ENCODE data around the gene MTX1. TPM values are rescaled to one million over a fixed set of nuclear protein-coding genes. Genes with fewer than 3 reads are reported as not detected.
A peak's percentile ranks its signal among the peaks of the same experiment; 100 is the strongest.
"Not testable (repeated sequence)": the region's sequence is repeated elsewhere in the genome, so short reads cannot be mapped to it uniquely, and the experiment has no call there.

The MTX1 gene
- total and polyA plus RNA-seq, 2 donors (not counting 1 experiment from before 2014, with no cell fraction given) = 42.2 to 46.6 TPM

GRCh38 chr1:155232001-155232978 lies 23.8 kb downstream of the MTX1 start:
- not testable (repeated sequence) for H3K9me3 ChIP-seq (ENCODE audit: control insufficient read depth, insufficient read depth, low read depth, low read length); H3K4me1 ChIP-seq (ENCODE audit: control insufficient read depth, extremely low read depth, insufficient read depth, low read length); H3K27me3 ChIP-seq (ENCODE audit: control insufficient read depth, insufficient read depth, low read length); H3K27ac ChIP-seq (ENCODE audit: insufficient read depth, low read length); H2AFZ ChIP-seq (ENCODE audit: low read length); H3K9ac ChIP-seq (ENCODE audit: insufficient read depth, low read length); H3K4me3 ChIP-seq (replicated peaks in 1 of 4; ENCODE audit: control extremely low read depth in 1 of 4, insufficient read depth in 1 of 4, low read depth in 3 of 4, low read length in 4 of 4); H3K4me2 ChIP-seq (ENCODE audit: extremely low read depth, insufficient read depth, low read length); H3K79me2 ChIP-seq (ENCODE audit: control insufficient read depth, insufficient read depth, low read length); H3K36me3 ChIP-seq (ENCODE audit: control insufficient read depth, insufficient read depth, low read length); H4K20me1 ChIP-seq (ENCODE audit: control insufficient read depth, extremely low read depth, insufficient read depth, low read length)
- peak; percentile 46 to 80 for DNase-seq (ENCODE audit: low read depth in 2 of 2)

- not testable (repeated sequence) for H3K4me1 ChIP-seq (ENCODE audit: control insufficient read depth, extremely low read depth, insufficient read depth, low read length); H4K20me1 ChIP-seq (ENCODE audit: control insufficient read depth, extremely low read depth, insufficient read depth, low read length); H3K4me2 ChIP-seq (ENCODE audit: extremely low read depth, insufficient read depth, low read length); H3K4me3 ChIP-seq (replicated peaks in 1 of 4; ENCODE audit: control extremely low read depth in 1 of 4, insufficient read depth in 1 of 4, low read depth in 3 of 4, low read length in 4 of 4); H2AFZ ChIP-seq (ENCODE audit: low read length); H3K27me3 ChIP-seq (ENCODE audit: control insufficient read depth, insufficient read depth, low read length); H3K27ac ChIP-seq (ENCODE audit: insufficient read depth, low read length); H3K9ac ChIP-seq (ENCODE audit: insufficient read depth, low read length); DNase-seq (ENCODE audit: low read depth in 2 of 2); H3K79me2 ChIP-seq (ENCODE audit: control insufficient read depth, insufficient read depth, low read length); H3K9me3 ChIP-seq (ENCODE audit: control insufficient read depth, insufficient read depth, low read depth, low read length); H3K36me3 ChIP-seq (ENCODE audit: control insufficient read depth, insufficient read depth, low read length)
These were observed 25.0 kb downstream of the MTX1 start for GRCh38 chr1:155233502-155233901.

GRCh38 chr1:155235375-155235774 lies 26.9 kb downstream of the MTX1 start:
- H3K27ac ChIP-seq (ENCODE audit: insufficient read depth, low read length); H4K20me1 ChIP-seq (ENCODE audit: control insufficient read depth, extremely low read depth, insufficient read depth, low read length); H3K4me3 ChIP-seq (replicated peaks in 1 of 4; ENCODE audit: control extremely low read depth in 1 of 4, insufficient read depth in 1 of 4, low read depth in 3 of 4, low read length in 4 of 4); H3K4me2 ChIP-seq (ENCODE audit: extremely low read depth, insufficient read depth, low read length); H2AFZ ChIP-seq (ENCODE audit: low read length); DNase-seq (ENCODE audit: low read depth in 2 of 2); H3K9me3 ChIP-seq (ENCODE audit: control insufficient read depth, insufficient read depth, low read depth, low read length); H3K27me3 ChIP-seq (ENCODE audit: control insufficient read depth, insufficient read depth, low read length); H3K9ac ChIP-seq (ENCODE audit: insufficient read depth, low read length); H3K36me3 ChIP-seq (ENCODE audit: control insufficient read depth, insufficient read depth, low read length); H3K79me2 ChIP-seq (ENCODE audit: control insufficient read depth, insufficient read depth, low read length); H3K4me1 ChIP-seq (ENCODE audit: control insufficient read depth, extremely low read depth, insufficient read depth, low read length): not testable (repeated sequence)

- no peak overlapping the region for H3K4me2 ChIP-seq (ENCODE audit: extremely low read depth, insufficient read depth, low read length)
- no peaks in the 10 kb centered on the region for H3K27me3 ChIP-seq (ENCODE audit: control insufficient read depth, insufficient read depth, low read length)
- H3K4me3 ChIP-seq (replicated peaks in 1 of 4; ENCODE audit: control extremely low read depth in 1 of 4, insufficient read depth in 1 of 4, low read depth in 3 of 4, low read length in 4 of 4) = no peak overlapping the region
- H4K20me1 ChIP-seq (ENCODE audit: control insufficient read depth, extremely low read depth, insufficient read depth, low read length) = no peaks in the 10 kb centered on the region
- peaks cover 3% of the 10 kb centered on the region for H3K4me1 ChIP-seq (ENCODE audit: control insufficient read depth, extremely low read depth, insufficient read depth, low read length)
- TF ChIP-seq EZH2 (IDR thresholded peaks at IDR 0.05; ENCODE audit: low read length, missing control alignments) = no peak
- TF ChIP-seq, protein P1, sequence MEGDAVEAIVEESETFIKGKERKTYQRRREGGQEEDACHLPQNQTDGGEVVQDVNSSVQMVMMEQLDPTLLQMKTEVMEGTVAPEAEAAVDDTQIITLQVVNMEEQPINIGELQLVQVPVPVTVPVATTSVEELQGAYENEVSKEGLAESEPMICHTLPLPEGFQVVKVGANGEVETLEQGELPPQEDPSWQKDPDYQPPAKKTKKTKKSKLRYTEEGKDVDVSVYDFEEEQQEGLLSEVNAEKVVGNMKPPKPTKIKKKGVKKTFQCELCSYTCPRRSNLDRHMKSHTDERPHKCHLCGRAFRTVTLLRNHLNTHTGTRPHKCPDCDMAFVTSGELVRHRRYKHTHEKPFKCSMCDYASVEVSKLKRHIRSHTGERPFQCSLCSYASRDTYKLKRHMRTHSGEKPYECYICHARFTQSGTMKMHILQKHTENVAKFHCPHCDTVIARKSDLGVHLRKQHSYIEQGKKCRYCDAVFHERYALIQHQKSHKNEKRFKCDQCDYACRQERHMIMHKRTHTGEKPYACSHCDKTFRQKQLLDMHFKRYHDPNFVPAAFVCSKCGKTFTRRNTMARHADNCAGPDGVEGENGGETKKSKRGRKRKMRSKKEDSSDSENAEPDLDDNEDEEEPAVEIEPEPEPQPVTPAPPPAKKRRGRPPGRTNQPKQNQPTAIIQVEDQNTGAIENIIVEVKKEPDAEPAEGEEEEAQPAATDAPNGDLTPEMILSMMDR (conservative IDR thresholded peaks at IDR 0.05 in 1 of 2, IDR thresholded peaks at IDR 0.05 in 1 of 2; ENCODE audit: low read depth in 1 of 2, low read length in 2 of 2) = no peak
- H2AFZ ChIP-seq (ENCODE audit: low read length) = no peak overlapping the region
- H3K79me2 ChIP-seq (ENCODE audit: control insufficient read depth, insufficient read depth, low read length) = no peaks in the 10 kb centered on the region
- no peaks in the 10 kb centered on the region for H3K9me3 ChIP-seq (ENCODE audit: control insufficient read depth, insufficient read depth, low read depth, low read length)
- H3K27ac ChIP-seq (ENCODE audit: insufficient read depth, low read length) = no peak overlapping the region
- H3K36me3 ChIP-seq (ENCODE audit: control insufficient read depth, insufficient read depth, low read length) = peaks cover 2% of the 10 kb centered on the region
- no peak overlapping the region for H3K9ac ChIP-seq (ENCODE audit: insufficient read depth, low read length)
- DNase-seq (ENCODE audit: low read depth in 2 of 2) = no peak
These were observed 28.0 kb downstream of the MTX1 start for GRCh38 chr1:155236451-155236850.
